ENCODE data around the gene DNAJC4.

DNA sequence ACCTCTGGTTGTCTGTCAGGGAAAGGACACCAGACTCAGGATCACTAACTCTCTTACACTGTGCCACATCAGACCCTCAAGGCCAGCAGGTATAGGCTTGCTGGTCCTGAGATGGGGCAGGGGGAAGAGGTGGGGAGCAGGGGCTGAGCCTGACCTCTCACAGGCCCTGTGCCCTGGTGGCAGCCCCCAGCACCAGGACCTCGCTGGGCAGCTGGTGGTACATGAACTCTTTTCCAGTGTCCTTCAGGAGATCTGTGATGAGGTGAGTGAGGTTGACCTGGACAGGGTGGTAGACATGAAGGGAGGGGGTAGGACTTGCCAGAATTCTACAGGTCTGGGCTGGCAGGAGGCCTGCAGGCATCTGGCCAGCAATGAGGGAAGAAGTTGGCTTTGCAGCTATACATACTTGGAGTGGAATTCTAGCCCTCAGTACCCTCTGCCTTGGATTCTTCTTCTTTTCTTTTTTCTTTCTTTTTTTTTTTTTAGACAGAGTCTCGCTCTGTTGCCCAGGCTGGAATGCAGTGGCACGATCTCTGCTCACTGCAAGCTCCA, 2.9 kb upstream of the DNAJC4 start:
- TF ChIP-seq, protein P1, sequence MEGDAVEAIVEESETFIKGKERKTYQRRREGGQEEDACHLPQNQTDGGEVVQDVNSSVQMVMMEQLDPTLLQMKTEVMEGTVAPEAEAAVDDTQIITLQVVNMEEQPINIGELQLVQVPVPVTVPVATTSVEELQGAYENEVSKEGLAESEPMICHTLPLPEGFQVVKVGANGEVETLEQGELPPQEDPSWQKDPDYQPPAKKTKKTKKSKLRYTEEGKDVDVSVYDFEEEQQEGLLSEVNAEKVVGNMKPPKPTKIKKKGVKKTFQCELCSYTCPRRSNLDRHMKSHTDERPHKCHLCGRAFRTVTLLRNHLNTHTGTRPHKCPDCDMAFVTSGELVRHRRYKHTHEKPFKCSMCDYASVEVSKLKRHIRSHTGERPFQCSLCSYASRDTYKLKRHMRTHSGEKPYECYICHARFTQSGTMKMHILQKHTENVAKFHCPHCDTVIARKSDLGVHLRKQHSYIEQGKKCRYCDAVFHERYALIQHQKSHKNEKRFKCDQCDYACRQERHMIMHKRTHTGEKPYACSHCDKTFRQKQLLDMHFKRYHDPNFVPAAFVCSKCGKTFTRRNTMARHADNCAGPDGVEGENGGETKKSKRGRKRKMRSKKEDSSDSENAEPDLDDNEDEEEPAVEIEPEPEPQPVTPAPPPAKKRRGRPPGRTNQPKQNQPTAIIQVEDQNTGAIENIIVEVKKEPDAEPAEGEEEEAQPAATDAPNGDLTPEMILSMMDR (conservative IDR thresholded peaks at IDR 0.05): no peak
- TF ChIP-seq ZFX (IDR thresholded peaks at IDR 0.05): no peak
